GM19324 (cell line): ENCODE measurements around the gene FITM2.

Source experiments
- ATAC-seq: cut with Tn5 transposase; IDR thresholded peaks from one replicate; pipeline ENCODE4 v1.9.1; 2021; ENCODE audit warnings: mild to moderate bottlenecking, moderate library complexity; ENCODE audit not compliant: unreplicated experiment, low FRiP score

FITM2 gene

GRCh38 chr20:44284032-44284431, 27.0 kb downstream of the FITM2 start:
- no peak for ATAC-seq

DNA sequence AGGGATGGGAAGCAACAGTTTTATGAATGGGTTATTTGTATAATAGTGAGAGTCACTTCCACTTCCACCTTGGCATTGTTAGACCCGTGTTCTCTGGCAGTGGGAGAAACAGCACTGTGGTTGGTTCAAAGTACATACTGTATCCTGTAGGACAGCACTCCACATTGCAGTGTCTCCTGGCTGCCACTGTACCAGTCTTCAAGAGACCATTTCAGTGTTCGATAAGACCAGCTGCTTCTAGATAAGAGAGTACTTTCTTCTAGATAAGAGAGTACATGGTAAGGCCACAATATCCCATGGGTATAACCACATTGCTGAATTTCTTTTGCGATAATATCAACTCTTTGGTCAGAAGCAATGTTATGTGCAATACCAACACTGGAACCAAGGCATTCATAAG, 28.8 kb downstream of the FITM2 start:
- no peak for ATAC-seq

- no peak for ATAC-seq
These were observed 30.6 kb downstream of the FITM2 start for GRCh38 chr20:44280387-44280786.

DNA sequence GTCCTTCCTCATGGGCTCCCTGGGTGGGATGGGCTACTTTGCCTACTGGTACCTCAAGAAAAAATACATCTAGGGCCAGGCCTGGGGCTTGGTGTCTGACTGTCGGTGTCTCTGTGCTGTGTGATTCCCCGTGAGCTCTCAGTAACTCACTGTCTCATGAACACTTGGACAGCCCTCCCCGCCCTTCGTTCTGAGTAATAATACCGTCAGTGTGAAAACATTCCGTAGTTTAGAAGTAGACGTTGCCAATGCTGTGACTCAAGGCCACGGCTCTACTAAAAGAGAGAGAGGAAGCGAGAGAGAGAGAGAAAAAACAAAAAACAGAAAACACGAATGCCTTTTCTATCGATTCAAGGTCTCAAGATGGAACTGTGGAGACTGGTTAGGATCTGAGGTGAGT, 31.8 kb downstream of the FITM2 start:
- ATAC-seq, result no peak

DNA sequence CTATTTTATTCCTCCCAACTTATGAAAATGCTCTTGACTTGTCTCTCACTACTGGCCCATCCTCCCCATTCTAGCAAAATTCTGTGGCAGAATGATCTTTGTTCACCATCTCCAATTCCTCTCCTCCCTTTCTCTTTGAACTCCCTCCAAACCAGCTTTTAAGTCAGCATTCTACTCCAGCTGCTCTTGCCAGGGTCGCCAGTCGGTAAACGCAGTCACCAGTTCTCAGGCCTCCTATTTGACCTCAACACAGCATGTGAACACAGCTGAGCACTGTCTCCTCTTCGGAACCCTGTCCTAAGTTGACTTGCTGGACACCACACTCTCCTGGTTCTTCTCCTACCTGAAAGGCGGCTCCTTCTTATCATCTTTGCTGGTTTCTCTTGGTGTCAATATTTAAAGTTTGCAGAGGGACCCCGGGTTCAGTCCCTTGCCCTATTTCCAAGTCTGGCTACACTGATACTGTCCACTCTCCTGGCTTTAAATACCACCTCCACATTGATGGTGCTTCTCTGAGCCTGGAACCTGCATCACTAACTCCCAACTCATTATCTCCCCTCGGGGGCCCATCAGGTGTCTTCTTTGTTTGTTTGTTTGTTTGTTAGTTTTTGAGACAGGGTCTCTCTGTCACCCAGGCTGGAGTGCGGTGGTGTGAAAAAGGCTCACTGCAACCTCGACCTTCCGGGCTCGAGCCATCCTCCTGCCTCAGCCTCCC, 36.5 kb downstream of the FITM2 start:
- ATAC-seq, result no peak

DNA sequence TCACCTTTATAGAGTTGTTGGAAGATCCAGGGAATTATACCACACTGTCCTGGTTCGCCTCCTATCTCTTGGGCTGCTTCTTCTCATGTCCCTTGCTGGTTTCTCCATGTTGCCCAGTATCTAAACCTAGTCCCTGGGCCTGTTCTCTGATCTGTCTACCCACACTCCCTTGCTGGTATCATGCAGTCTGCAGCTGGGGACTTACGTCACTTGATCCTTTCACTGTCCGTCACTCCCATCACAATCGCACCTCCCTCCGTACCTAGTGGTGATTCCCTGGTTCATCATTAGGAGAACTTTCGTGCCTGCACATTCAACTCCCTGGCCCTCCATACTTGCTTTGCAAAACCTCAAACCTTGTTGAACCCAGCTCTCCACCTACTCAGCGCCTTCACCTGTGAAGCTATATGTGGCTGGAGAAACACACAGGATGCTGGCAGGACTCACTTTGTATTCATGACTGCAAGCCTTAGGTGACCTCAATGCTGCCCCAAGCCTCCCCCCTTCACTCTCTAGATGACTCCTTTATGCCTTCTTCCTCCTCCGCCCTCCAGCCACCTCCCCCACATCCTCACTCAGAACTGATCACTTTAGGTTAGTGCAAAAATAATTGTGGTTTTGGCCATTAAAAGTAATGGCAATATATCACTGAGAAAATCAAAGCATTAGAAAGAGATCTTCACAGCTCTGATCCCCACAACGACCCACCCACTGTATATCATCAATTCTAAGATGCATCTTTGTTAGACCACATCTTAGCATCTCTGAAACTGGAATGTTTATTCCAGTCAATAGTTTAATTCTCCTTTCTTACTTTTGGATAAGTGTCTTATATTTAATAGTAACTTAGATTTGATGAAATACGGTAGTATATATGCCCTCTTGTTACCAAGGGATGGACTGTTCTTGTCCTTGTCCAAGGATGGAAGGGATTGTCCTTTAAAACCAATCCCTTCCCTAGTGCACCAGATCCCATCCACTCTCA, 37.5 kb downstream of the FITM2 start:
- ATAC-seq, result no peak

- no peak for ATAC-seq
These were observed 38.9 kb downstream of the FITM2 start for GRCh38 chr20:44271915-44272663.

DNA sequence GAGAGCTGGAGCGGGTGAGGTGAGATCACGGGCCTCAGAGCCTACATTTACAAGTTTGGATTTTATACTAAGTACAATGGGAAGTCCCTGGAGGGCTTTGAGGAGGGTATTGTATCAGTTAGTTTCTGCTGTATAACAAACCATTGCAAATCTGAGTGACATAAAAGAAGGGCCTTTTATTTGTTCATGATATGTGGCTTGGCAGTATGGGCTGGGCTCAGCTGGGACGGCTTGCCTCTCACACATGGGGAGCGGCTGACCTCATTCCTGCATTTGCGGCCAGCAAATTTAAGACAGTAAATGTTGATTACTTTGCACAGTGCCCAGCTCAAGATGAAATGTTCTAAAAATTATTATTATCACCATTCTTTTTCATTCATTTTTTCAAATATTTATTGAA, 42.2 kb downstream of the FITM2 start:
- no peak for ATAC-seq

DNA sequence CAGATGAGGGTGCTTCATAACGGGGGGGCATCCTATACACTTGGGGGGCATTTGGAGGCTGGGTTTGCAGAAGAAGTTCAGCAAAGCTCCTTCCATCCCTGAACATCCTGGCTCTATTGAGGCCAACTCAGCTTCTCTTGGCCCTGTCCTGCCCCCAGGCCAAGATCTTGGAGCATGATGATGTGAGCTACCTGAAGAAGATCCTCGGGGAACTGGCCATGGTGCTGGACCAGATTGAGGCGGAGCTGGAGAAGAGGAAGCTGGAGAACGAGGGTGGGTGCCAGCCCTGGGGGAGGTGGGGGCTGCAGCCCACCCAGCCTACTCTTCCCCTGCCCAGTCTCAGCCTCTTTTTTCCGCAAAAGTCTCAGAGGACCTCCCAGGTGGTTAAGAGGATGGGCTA, 46.7 kb downstream of the FITM2 start:
- ATAC-seq, result no peak

DNA sequence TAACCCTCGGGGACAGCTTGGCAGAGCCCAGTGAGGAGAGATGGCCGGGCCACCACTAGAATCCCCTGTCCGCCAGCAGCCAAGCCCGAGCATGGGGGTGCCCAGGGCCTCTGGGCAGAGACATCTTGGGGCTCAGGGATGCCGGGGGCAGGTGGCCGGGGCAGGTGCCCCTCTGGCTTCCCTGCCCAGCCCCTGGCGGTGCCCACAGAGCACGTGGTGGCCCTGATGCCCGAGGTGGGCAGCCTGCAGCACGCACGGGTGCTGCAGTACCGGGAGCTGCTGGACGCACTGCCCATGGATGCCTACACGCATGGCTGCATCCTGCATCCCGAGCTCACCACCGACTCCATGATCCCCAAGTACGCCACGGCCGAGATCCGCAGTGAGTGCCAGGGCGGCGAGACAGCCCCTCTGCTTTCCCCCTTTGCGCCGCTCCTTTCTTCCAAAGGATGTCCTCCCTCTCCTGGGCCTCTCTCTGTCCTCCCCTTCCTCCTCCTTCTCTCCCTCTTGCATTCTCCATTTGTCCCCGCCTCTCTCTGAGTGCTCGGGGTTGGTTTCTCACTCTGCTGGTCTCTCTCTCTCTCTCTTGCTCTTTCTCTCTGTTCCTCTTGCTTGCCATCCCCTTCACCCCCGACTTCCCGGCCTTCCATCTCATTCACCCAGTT, 52.6 kb downstream of the FITM2 start:
- no peak for ATAC-seq

DNA sequence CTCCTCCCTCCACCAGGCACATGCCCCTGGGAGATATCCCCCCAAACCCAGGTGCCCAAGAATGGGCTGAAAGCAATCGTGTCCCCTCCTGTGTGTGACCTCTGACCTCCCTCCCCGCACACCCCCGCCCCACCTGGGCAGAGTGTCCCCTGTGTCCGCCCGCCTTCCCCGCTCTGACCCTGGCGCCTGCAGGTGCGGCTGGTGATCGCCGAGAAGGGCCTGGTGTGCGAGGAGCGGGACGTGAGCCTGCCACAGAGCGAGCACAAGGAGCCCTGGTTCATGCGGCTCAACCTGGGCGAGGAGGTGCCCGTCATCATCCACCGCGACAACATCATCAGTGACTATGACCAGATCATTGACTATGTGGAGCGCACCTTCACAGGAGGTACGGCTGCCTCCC, 54.0 kb downstream of the FITM2 start:
- no peak for ATAC-seq

GRCh38 chr20:44255942-44256341, 55.1 kb downstream of the FITM2 start:
- no peak for ATAC-seq

DNA sequence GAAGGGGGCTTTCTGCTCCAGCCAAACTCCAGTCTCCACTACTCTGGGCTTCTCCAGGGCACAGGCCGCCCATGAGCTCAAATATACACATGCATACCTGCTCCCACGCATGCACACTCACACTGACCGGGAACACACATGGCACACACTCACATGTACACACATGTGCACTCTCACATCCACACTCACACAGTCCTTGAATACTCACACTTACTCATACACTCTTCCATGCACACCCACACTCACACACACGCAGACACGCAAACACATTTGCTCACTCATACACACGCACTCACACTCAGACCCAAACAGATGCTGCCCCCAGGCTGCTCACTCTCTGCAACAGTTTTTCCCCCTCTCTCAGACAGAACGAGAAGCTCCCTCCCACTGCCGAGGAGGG, 56.9 kb downstream of the FITM2 start:
- ATAC-seq, result no peak

- ATAC-seq, result no peak
These were observed 57.5 kb downstream of the FITM2 start for GRCh38 chr20:44253528-44253927.
